Measurements from ENCODE around the gene SPTBN4. TPM values are rescaled to one million over a fixed set of nuclear protein-coding genes. Genes with fewer than 3 reads are reported as not detected.

SPTBN4 gene
- total and polyA plus RNA-seq, 2 donors (not counting 1 experiment from before 2014, with no cell fraction given): 1.3 to 6.6 TPM

GRCh38 chr19:40444000-40444824, 22.6 kb upstream of the SPTBN4 start, which contains the start of gene SERTAD3:
Gene SERTAD3, minus strand, starts transcription at chr19:40444335. Its CDS starts 2,255 bp downstream, at chr19:40442080.
- peak within 1 kb of the TSS; percentile 80 for H3K9ac ChIP-seq (ENCODE audit: insufficient read depth, low read length)
- H3K27ac ChIP-seq (ENCODE audit: insufficient read depth, low read length): peak within 1 kb of the TSS; percentile 89
- H3K4me3 ChIP-seq (replicated peaks in 1 of 4; ENCODE audit: control extremely low read depth in 1 of 4, insufficient read depth in 1 of 4, low read depth in 3 of 4, low read length in 4 of 4): peak within 1 kb of the TSS; percentile 56 to 94 (median 90)
- peak within 1 kb of the TSS; percentile 98 for H2AFZ ChIP-seq (ENCODE audit: low read length)
- DNase-seq (ENCODE audit: low read depth in 2 of 2): peak; percentile 91 to 94
- no peaks in the 10 kb centered on the region for H3K9me3 ChIP-seq (ENCODE audit: control insufficient read depth, insufficient read depth, low read depth, low read length)
- TF ChIP-seq CTCF (conservative IDR thresholded peaks at IDR 0.05 in 1 of 2, IDR thresholded peaks at IDR 0.05 in 1 of 2; ENCODE audit: low read depth in 1 of 2, low read length in 2 of 2) (no peak), EZH2 (IDR thresholded peaks at IDR 0.05; ENCODE audit: low read length, missing control alignments) (no peak)
- peak within 1 kb of the TSS; percentile 98 for H3K4me2 ChIP-seq (ENCODE audit: extremely low read depth, insufficient read depth, low read length)
- H3K27me3 ChIP-seq (ENCODE audit: control insufficient read depth, insufficient read depth, low read length): no peaks in the 10 kb centered on the region
- peaks cover 7% of the 10 kb centered on the region for H3K4me1 ChIP-seq (ENCODE audit: control insufficient read depth, extremely low read depth, insufficient read depth, low read length)
- peaks cover 16% of the 10 kb centered on the region for H3K36me3 ChIP-seq (ENCODE audit: control insufficient read depth, insufficient read depth, low read length)
- H3K79me2 ChIP-seq (ENCODE audit: control insufficient read depth, insufficient read depth, low read length): peaks cover 34% of the 10 kb centered on the region
- H4K20me1 ChIP-seq (ENCODE audit: control insufficient read depth, extremely low read depth, insufficient read depth, low read length): no peaks in the 10 kb centered on the region

GRCh38 chr19:40444825-40445312, 21.9 kb upstream of the SPTBN4 start:
- Histone ChIP-seq H3K36me3 (ENCODE audit: control insufficient read depth, insufficient read depth, low read length) (peaks cover 13% of the 10 kb centered on the region), H3K4me2 (ENCODE audit: extremely low read depth, insufficient read depth, low read length) (peak overlapping the region; percentile 98), H4K20me1 (ENCODE audit: control insufficient read depth, extremely low read depth, insufficient read depth, low read length) (no peaks in the 10 kb centered on the region), H3K9me3 (ENCODE audit: control insufficient read depth, insufficient read depth, low read depth, low read length) (no peaks in the 10 kb centered on the region), H3K27ac (ENCODE audit: insufficient read depth, low read length) (peak overlapping the region; percentile 89), H3K4me1 (ENCODE audit: control insufficient read depth, extremely low read depth, insufficient read depth, low read length) (peaks cover 7% of the 10 kb centered on the region), H3K9ac (ENCODE audit: insufficient read depth, low read length) (peak overlapping the region; percentile 65), H3K27me3 (ENCODE audit: control insufficient read depth, insufficient read depth, low read length) (no peaks in the 10 kb centered on the region), H3K79me2 (ENCODE audit: control insufficient read depth, insufficient read depth, low read length) (peaks cover 34% of the 10 kb centered on the region), H3K4me3 (replicated peaks in 1 of 4; ENCODE audit: control extremely low read depth in 1 of 4, insufficient read depth in 1 of 4, low read depth in 3 of 4, low read length in 4 of 4) (peak overlapping the region; percentile 56 to 93 (median 85)), H2AFZ (ENCODE audit: low read length) (peak overlapping the region; percentile 98)
- DNase-seq (ENCODE audit: low read depth in 2 of 2): no peak
- peak in 1 of 2 donors; percentile 18 for TF ChIP-seq CTCF (conservative IDR thresholded peaks at IDR 0.05 in 1 of 2, IDR thresholded peaks at IDR 0.05 in 1 of 2; ENCODE audit: low read depth in 1 of 2, low read length in 2 of 2)
- no peak for TF ChIP-seq EZH2 (IDR thresholded peaks at IDR 0.05; ENCODE audit: low read length, missing control alignments)

- Histone ChIP-seq H3K4me1 (ENCODE audit: control insufficient read depth, extremely low read depth, insufficient read depth, low read length) (peaks cover 7% of the 10 kb centered on the region), H3K36me3 (ENCODE audit: control insufficient read depth, insufficient read depth, low read length) (peaks cover 9% of the 10 kb centered on the region), H4K20me1 (ENCODE audit: control insufficient read depth, extremely low read depth, insufficient read depth, low read length) (no peaks in the 10 kb centered on the region), H3K9ac (ENCODE audit: insufficient read depth, low read length) (no peak overlapping the region), H2AFZ (ENCODE audit: low read length) (no peak overlapping the region), H3K27me3 (ENCODE audit: control insufficient read depth, insufficient read depth, low read length) (no peaks in the 10 kb centered on the region), H3K9me3 (ENCODE audit: control insufficient read depth, insufficient read depth, low read depth, low read length) (no peaks in the 10 kb centered on the region), H3K4me2 (ENCODE audit: extremely low read depth, insufficient read depth, low read length) (no peak overlapping the region), H3K79me2 (ENCODE audit: control insufficient read depth, insufficient read depth, low read length) (peaks cover 28% of the 10 kb centered on the region), H3K27ac (ENCODE audit: insufficient read depth, low read length) (no peak overlapping the region), H3K4me3 (replicated peaks in 1 of 4; ENCODE audit: control extremely low read depth in 1 of 4, insufficient read depth in 1 of 4, low read depth in 3 of 4, low read length in 4 of 4) (no peak overlapping the region)
- no peak for DNase-seq (ENCODE audit: low read depth in 2 of 2)
- TF ChIP-seq EZH2 (IDR thresholded peaks at IDR 0.05; ENCODE audit: low read length, missing control alignments) (no peak), CTCF (conservative IDR thresholded peaks at IDR 0.05 in 1 of 2, IDR thresholded peaks at IDR 0.05 in 1 of 2; ENCODE audit: low read depth in 1 of 2, low read length in 2 of 2) (no peak)
Measured at GRCh38 chr19:40445780-40446262, 21.0 kb upstream of the SPTBN4 start.

All from fibroblast of lung (primary cell).